Measurements from ENCODE around the gene NUDT1.

- TF ChIP-seq CTCF (IDR thresholded peaks at IDR 0.05) (no peak), POLR2AphosphoS5 (IDR thresholded peaks at IDR 0.05) (no peak), POLR2A (IDR thresholded peaks at IDR 0.05) (no peak)
Measured at GRCh38 chr7:2214636-2215035, 27.4 kb upstream of the NUDT1 start.

Measured in transverse colon (tissue), 4 donors.